ENCODE data around the gene GRAP2.

DNA sequence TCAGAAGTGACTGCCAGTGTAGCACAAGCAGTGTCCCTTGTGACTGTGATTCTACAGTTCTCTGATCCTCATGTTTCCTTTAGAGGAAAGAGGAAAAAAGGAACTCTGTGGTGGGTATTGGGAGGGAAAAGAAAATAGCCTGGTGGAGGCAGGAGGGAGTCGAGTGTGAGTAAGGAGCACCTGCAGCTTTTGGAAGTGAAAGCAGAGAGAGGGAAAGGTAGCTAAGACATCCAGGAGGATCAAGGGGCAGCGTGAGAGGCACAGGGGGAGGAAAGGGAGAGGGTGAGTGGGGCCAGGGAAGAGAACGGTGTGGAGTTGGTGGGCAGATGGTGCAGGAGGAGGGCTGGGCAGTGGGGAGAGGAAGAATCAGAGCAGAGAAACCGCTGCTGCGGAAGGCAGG lies 71.8 kb downstream of the GRAP2 start:
- TF ChIP-seq, protein P1, sequence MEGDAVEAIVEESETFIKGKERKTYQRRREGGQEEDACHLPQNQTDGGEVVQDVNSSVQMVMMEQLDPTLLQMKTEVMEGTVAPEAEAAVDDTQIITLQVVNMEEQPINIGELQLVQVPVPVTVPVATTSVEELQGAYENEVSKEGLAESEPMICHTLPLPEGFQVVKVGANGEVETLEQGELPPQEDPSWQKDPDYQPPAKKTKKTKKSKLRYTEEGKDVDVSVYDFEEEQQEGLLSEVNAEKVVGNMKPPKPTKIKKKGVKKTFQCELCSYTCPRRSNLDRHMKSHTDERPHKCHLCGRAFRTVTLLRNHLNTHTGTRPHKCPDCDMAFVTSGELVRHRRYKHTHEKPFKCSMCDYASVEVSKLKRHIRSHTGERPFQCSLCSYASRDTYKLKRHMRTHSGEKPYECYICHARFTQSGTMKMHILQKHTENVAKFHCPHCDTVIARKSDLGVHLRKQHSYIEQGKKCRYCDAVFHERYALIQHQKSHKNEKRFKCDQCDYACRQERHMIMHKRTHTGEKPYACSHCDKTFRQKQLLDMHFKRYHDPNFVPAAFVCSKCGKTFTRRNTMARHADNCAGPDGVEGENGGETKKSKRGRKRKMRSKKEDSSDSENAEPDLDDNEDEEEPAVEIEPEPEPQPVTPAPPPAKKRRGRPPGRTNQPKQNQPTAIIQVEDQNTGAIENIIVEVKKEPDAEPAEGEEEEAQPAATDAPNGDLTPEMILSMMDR (IDR thresholded peaks at IDR 0.05) = no peak
- no peak for TF ChIP-seq POLR2AphosphoS5 (IDR thresholded peaks at IDR 0.05)

Data from stomach (tissue), 4 donors.